ENCODE data around the gene NPLOC4.

DNA sequence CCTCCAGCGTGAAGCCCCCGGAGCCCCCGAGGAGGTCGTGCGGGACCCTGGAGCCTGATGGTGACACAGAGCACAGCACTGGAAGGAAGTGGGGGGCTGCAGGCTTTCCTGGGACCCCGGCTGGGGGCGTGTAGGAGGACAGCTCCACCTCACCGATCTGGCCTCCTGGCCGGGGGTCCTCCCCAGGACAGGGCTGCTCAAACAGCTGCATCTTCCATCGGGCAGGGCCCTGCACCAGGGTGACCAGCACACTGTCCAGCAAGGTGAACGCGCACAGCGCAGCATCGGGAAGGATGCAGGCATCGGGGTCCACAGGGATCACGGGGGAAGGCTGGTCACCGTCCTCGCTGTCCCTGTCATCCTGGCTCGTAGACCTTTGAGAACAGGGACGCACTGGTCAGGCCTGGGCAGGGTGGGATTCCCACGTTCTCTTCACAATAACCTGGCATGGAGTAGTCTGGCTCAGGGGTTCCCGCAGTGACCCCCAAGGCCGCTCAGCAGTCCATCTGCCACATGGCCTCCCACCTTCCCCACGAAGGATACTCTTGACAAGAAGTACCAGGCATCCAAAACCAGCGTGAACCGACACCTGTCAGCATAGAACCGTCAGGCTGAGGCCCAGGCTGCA lies 86.0 kb downstream of the NPLOC4 start:
- TF ChIP-seq, protein P1, sequence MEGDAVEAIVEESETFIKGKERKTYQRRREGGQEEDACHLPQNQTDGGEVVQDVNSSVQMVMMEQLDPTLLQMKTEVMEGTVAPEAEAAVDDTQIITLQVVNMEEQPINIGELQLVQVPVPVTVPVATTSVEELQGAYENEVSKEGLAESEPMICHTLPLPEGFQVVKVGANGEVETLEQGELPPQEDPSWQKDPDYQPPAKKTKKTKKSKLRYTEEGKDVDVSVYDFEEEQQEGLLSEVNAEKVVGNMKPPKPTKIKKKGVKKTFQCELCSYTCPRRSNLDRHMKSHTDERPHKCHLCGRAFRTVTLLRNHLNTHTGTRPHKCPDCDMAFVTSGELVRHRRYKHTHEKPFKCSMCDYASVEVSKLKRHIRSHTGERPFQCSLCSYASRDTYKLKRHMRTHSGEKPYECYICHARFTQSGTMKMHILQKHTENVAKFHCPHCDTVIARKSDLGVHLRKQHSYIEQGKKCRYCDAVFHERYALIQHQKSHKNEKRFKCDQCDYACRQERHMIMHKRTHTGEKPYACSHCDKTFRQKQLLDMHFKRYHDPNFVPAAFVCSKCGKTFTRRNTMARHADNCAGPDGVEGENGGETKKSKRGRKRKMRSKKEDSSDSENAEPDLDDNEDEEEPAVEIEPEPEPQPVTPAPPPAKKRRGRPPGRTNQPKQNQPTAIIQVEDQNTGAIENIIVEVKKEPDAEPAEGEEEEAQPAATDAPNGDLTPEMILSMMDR (IDR thresholded peaks at IDR 0.05), result no peak
- TF ChIP-seq POLR2A (IDR thresholded peaks at IDR 0.05), result no peak
